ENCODE measurements around the gene TREM1. TPM values are rescaled to one million over a fixed set of nuclear protein-coding genes. Genes with fewer than 3 reads are reported as not detected.
"Not testable (repeated sequence)": the region's sequence is repeated elsewhere in the genome, so short reads cannot be mapped to it uniquely, and the experiment has no call there.

TREM1 gene
- total RNA-seq, 6 experiments from 2014 or later = 0.51 to 3.3 (median 0.88) TPM; not detected in 1

DNA sequence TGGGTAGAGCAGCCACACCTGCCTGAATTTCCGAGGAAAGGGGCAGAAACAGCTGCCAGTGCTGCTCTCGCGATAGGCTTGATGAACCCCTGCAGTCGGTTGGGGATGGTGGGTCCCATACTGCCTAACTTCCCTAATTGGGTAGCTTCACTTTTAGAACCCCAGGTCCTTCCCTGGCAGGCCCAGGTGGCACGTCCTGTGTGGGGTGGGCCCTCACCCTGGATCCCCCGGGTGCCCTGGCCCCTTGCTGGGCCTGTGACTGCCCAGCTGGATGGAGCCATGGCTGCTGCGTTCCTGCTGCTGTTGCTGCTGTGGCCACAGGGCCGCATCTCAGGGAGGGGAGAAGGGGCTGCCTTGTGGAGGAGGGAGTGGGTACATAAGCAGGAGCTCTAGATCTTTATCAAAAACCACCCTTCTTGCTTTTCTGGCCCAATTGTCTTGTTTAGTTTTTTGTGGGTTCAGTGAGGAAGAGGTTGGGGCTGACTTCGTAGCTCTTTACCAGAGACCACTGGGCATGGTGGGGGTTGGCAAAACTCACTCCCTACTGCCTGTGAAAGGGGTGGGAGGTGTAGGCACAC lies 39.1 kb downstream of the TREM1 start:
- DNase-seq (no peak), ATAC-seq (no peak)
- intact Hi-C loops (cut with DNase I) = no loop called here
- H3K27ac ChIP-seq = no peak overlapping the region
- H3K9me3 ChIP-seq = no peaks in the 10 kb centered on the region
- no peaks in the 10 kb centered on the region for H3K4me1 ChIP-seq
- TF ChIP-seq POLR2A (IDR thresholded peaks at IDR 0.05) = no peak
- TF ChIP-seq, protein P1, sequence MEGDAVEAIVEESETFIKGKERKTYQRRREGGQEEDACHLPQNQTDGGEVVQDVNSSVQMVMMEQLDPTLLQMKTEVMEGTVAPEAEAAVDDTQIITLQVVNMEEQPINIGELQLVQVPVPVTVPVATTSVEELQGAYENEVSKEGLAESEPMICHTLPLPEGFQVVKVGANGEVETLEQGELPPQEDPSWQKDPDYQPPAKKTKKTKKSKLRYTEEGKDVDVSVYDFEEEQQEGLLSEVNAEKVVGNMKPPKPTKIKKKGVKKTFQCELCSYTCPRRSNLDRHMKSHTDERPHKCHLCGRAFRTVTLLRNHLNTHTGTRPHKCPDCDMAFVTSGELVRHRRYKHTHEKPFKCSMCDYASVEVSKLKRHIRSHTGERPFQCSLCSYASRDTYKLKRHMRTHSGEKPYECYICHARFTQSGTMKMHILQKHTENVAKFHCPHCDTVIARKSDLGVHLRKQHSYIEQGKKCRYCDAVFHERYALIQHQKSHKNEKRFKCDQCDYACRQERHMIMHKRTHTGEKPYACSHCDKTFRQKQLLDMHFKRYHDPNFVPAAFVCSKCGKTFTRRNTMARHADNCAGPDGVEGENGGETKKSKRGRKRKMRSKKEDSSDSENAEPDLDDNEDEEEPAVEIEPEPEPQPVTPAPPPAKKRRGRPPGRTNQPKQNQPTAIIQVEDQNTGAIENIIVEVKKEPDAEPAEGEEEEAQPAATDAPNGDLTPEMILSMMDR (IDR thresholded peaks at IDR 0.05) = no peak
- H3K27me3 ChIP-seq = no peaks in the 10 kb centered on the region
- whole genome bisulfite sequencing (ENCODE audit: insufficient coverage, low coverage, low lambda C conversion rate, missing lambda C conversion rate) = 50% methylated on average over 2 of the region's 9 CpGs
- H3K4me3 ChIP-seq = no peak overlapping the region
- H3K36me3 ChIP-seq = no peaks in the 10 kb centered on the region

DNA sequence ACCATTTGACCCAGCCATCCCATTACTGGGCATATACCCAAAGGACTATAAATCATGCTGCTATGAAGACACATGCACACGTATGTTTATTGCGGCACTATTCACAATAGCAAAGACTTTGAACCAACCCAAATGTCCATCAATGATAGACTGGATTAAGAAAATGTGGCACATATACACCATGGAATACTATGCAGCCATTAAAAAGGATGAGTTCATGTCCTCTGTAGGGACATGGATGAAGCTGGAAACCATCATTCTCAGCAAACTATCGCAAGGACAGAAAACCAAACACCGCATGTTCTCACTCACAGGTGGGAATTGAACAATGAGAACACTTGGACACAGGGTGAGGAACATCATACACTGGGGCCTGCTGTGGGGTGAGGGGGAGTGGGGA lies 40.0 kb downstream of the TREM1 start:
- H3K27me3 ChIP-seq; H3K27ac ChIP-seq; ATAC-seq; H3K9me3 ChIP-seq; H3K4me3 ChIP-seq; H3K36me3 ChIP-seq; DNase-seq; H3K4me1 ChIP-seq; intact Hi-C loops (cut with DNase I): not testable (repeated sequence)
- 60% methylated on average over 4 of the region's 4 CpGs for WGBS (ENCODE audit: insufficient coverage, low coverage, low lambda C conversion rate, missing lambda C conversion rate)

DNA sequence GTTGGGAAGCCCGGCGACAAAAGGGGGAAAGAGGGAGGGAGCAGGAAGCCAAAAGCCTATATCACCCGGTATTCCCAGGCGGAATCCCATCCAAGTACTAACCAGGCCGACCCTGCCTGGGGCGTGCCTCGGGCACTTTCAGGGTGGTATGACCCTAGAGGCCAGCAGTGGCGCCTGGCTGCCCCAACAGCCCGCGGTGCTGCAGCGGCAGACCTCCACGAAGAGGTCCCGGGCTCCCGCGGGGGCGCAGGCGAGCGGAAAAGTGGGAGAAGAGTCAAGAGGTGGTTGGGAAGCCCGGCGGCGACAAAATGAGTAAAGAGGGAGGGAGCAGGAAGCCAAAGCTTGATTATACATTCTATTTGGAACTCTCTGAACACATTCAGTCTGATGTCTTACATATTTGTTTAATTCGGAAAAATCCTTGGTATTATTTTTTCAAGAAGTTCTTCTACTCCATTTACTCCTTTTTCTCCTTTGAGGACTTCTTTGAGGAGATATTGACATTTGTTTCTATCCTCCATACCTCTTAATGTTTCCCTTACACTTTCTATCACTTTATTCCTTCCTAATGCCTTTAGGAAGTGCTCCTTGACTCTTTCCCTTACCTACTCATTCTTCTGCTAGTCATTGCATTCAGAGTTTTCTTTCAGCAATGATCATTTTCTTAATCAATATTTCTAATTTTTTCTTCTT lies 46.9 kb downstream of the TREM1 start:
- peaks cover 0 to 5% of the 10 kb centered on the region in 2 donors for H3K27me3 ChIP-seq
- ATAC-seq (no peak), DNase-seq (no peak)
- H3K27ac ChIP-seq = no peak overlapping the region
- 17% methylated on average over 17 of the region's 22 CpGs for WGBS (ENCODE audit: insufficient coverage, low coverage, low lambda C conversion rate, missing lambda C conversion rate)
- intact Hi-C loops (cut with DNase I) = no loop called here
- no peak for TF ChIP-seq POLR2A (IDR thresholded peaks at IDR 0.05)
- TF ChIP-seq, protein P1 (IDR thresholded peaks at IDR 0.05) = no peak
- H3K4me3 ChIP-seq = no peak overlapping the region
- no peaks in the 10 kb centered on the region for H3K4me1 ChIP-seq
- H3K9me3 ChIP-seq = no peaks in the 10 kb centered on the region
- no peaks in the 10 kb centered on the region for H3K36me3 ChIP-seq

DNA sequence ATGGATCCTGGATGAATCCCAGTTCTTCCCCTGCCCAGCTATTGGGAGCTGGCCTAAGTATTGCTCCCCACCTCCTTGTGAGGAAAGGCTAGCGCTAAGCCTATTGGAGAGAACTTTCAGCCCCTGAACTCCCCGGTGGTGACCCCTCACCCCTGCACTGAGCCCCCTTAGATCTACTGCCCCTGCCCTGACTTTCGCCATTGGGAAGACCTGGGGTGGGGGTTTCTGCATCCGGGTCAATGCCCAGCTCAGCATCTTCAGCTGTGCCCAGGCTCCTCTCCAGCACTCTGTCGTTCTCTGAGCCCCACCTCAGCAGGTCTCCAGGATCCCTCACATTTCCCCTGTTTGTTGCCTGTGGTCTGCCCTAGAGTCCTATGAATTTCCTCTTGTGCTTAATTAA lies 49.4 kb downstream of the TREM1 start:
- peaks cover 0 to 5% of the 10 kb centered on the region in 2 donors for H3K27me3 ChIP-seq
- H3K4me3 ChIP-seq = no peak overlapping the region
- no peaks in the 10 kb centered on the region for H3K36me3 ChIP-seq
- H3K27ac ChIP-seq = no peak overlapping the region
- DNase-seq = no peak
- ATAC-seq = no peak
- TF ChIP-seq, protein P1 (IDR thresholded peaks at IDR 0.05) = no peak
- TF ChIP-seq POLR2A (IDR thresholded peaks at IDR 0.05) = no peak
- 41% methylated on average over 5 of the region's 5 CpGs for WGBS (ENCODE audit: insufficient coverage, low coverage, low lambda C conversion rate, missing lambda C conversion rate)
- H3K4me1 ChIP-seq = no peaks in the 10 kb centered on the region
- intact Hi-C loops (cut with DNase I) = no loop called here
- H3K9me3 ChIP-seq = no peaks in the 10 kb centered on the region

DNA sequence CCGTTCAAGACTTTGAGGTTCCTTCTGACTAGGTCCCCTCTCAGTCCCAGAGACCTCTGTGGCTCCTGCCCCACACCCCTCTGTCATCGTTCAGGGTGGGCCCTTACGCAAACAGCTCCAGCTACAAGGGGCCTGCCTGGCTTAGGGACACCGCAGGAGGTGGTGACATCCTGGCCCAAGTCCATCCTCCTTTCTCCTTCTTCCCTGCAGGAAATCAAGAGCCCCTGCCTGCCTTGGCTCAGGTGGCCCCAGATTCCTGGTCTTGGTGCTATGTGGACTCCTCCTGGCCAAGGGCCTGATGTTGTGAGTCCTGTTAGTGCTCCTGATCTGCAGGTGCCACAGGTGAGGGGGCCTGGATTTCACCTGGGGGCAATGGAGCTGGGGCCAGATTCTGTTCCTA lies 50.2 kb downstream of the TREM1 start:
- Histone ChIP-seq H3K4me3 (no peak overlapping the region), H3K27ac (no peak overlapping the region), H3K9me3 (no peaks in the 10 kb centered on the region), H3K4me1 (no peaks in the 10 kb centered on the region), H3K36me3 (no peaks in the 10 kb centered on the region), H3K27me3 (peaks cover 0 to 5% of the 10 kb centered on the region in 2 donors)
- intact Hi-C loops (cut with DNase I) = no loop called here
- no peak for TF ChIP-seq POLR2A (IDR thresholded peaks at IDR 0.05)
- TF ChIP-seq, protein P1 (IDR thresholded peaks at IDR 0.05) = no peak
- peak in 1 of 4 donors; percentile 22 for ATAC-seq
- DNase-seq = no peak
- WGBS (ENCODE audit: insufficient coverage, low coverage, low lambda C conversion rate, missing lambda C conversion rate) = 38% methylated on average over 3 of the region's 4 CpGs
